SKM-1 treated with dmso at 0.1 percent for 144 hours (cell line): ENCODE results near the gene CPD.
"Not testable (repeated sequence)": the region's sequence is repeated elsewhere in the genome, so short reads cannot be mapped to it uniquely, and the experiment has no call there.

Source experiments
- DNase-seq: peaks from one replicate; lab custom pipeline; 2025; ENCODE audit not compliant: unreplicated experiment; lab: John Stamatoyannopoulos, UW

Gene CPD

DNA sequence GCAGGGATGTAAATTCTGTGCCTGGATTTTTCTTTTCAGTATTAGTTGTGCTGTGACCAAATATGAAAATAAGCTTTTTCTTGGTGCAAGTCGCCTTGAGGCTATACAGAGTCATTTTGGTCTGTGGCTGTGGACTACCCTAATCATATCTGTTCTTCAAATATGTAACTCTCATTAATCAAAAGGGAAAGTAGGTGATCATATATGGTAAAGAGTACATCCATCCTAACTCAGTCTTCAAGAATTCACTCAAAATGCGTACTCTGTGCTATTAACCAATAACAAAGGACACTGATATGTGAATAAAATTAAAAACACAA lies 2.6 kb downstream of the CPD start:
- DNase-seq = no peak

DNA sequence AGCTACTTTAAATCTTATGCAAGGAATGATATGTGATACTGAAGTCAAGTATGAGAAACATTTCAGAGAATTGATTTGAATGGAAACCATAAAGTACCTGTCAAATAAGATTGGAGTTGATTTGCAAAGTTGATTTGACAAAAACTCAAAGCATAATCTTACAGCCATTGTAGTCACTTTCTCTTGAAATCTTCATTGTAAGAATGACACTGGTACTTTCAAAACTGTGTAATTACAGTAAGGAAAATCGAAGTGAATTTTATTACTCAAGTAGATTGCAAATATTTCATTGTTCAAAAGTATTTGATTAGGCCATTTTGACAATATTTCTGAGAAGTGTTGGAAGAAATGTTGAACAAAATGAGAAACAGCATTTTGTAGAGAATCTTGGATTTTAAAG lies 3.6 kb downstream of the CPD start:
- DNase-seq = no peak

DNA sequence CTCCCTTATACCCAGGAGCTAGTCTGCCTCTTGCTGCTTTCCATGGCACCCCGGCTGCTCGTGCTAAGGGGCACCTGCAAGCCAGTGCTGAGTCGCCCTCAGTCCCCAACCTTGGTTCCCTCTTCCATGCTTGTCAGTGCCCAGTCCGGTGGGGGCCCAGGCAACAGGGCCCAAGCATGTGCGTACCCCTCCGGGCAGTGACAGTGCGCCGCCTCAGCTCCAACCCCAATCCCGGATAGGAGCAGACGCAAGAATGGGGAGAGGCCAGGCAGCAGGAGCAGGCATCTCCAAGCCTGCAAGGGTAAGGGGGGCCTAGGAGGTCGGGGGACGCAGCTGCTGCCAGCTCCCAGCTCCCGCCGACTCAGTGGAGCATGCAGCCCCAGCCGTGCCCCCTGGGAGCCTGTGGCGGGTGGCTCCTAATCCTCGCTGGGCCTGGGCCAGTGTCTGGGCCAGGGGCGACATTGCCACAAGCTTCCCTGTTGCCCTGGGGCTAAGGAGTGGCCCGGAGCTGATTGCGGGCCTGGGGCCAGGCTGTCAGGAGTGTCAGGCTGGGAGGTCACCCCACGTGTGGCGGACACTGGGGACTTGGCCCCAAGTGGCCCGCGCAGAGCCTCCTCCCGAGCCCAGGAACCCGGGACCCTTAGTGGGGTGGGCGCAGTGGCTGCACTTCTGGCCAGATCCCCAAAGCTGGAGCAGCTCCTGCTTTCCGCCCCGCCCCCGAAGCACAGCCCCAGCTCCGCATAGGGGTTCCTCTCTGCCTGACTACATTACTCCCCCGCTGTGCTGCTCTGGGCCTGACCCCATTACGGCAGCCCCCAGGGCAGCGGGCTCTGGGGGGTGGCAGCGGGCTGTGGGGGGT lies 9.8 kb downstream of the CPD start:
- no peak for DNase-seq

DNA sequence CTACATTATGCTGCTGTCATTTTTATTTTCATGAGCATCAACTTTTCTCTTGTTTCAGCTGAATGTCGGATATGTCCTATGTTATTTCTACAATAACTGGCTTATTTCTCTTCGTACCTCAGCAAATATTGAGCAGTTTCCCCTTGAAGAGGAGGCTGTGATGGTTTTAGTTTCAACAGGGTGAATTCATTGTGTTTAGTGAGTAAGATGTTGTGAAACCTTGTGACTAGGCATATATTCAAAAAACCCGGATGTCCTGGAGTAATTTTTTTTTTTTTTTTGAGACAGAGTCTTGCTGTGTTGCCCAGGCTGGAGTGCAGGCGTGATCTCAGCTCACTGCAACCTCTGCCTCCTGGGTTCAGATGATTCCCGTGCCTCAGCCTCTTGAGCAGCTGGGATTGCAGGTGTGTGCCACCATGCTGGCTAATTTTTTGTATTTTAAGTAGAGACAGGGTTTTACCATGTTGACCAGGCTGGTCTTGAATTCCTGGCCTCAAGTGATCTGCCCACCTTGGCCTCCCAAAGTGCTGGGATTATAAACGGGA lies 11.1 kb downstream of the CPD start:
- no peak for DNase-seq

DNA sequence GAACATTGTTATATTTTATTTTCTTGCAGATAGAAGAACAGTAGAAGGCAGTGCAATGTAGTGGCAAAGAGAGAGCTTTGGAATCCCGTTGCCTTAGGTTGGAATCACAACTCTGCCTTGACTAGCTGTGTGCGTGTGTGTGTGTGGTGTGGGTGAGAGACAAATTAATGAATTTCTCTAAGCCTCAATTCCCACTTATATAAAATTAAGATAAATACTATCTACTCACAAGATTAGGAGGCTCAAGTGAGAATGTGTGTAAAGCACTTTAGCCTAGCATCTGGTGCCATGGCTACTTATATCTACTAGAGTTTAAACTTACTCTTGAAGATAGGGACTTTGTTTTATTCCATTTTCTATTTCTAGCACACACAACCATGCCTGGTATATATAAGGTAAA lies 12.8 kb downstream of the CPD start:
- no peak for DNase-seq

DNA sequence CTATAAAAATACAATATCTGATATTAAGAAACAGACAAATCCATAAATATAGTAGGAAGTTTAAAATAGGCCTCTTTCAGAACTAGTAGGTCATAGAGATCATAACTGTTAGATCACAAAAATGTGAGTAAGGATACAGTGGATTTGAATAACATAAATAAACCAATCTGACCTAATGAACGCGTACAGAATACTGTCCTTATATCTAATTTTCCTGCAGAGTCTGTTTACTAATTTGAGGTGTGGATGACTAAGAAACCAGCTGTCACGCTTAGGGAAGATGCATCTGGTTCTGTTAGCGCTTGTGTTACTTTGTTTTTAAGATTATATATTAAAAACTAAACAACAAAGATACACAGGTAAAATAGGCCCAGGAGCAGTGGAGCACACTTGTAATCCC lies 14.8 kb downstream of the CPD start:
- DNase-seq = no peak

DNA sequence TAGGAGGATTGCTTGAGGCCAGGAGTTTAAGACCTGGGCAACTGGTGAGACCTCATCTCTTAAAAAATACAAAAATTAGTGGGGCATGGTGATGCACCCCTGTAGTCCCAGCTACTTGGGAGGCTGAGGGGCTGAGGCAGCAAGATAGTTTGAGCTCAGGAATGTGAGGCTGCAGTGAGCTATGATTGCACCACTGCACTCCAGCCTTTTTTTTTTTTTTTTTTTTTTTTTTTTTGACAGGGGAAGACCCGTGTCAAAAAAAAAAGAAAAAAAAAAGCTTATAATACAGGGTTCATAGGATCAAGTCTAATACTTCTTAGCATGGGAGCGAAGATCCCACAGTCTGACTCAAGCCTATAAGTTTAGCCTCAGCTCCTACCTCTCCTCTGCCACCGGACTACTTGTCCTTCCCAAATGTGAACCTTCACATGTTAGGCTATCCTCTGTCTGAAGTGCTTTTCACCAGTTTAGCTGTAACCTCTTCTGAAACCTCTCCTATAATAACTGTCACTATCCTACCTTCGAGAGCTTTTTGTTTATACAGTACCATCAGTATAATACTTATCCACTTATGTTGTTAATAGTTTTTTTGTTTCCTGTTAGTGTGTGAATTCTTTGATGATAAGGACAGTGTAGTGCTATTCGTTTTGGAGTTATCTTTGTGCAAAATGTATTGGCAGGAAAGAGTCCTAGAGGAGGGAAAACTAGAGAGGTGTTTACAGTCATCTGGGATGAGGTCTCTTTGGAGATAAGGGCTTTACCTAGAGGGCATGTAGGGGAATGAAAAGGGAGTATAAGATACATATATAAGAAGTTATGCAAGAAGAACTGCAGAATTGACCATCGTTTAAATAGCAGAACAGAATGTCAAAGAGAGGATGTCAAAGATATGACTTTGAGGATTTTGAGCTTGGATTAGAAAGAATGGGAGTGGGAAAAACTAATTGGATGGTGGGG lies 15.5 kb downstream of the CPD start:
- no peak for DNase-seq

DNA sequence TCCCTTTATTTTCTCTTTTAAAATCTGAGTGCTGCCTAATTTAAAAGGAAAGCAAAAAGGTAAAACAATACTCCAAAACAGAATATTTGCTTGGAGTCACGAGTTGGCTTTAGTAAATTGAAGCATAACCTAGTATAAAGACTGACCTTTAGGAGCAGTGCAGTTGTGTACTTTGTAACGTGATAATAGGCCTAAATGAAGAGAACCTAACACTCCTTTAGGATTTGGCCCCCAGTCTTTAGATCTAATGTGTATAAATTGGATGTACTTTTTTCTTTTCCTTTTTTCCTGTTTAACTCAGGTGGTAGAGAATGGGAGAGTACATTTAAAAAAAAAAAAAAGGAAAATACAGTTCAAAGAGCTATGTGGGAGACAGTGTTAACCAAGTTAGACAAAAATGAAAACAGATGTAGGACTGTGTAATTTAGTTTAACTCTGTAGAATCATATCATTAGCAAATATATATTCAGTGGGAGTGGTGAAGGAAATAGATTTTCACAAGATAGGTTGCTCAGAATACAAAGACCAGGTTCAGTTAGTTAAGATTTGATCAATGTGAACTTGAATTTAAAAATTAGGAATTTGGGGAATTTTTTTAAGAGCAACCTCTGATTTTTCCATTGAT lies 16.8 kb downstream of the CPD start:
- no peak for DNase-seq

DNA sequence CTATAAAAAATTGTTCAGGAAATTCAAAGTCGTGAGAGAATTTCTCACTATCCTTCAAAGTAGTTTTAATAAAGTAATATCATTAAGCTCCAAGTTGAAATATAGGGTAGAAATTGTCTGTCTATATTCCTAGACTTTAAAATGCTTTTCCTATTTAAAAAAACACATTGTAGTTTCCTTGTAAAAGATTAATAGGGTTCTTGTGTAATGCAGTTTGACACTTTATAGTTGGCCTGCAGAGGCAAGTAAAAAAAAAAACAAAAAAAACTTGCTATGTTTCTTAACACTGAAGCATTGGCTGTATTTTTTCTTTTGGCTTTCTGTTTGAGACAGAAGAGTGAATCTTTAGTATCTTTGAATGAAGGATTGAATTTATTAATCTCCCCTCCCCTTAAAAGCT lies 17.4 kb downstream of the CPD start:
- DNase-seq = no peak

DNA sequence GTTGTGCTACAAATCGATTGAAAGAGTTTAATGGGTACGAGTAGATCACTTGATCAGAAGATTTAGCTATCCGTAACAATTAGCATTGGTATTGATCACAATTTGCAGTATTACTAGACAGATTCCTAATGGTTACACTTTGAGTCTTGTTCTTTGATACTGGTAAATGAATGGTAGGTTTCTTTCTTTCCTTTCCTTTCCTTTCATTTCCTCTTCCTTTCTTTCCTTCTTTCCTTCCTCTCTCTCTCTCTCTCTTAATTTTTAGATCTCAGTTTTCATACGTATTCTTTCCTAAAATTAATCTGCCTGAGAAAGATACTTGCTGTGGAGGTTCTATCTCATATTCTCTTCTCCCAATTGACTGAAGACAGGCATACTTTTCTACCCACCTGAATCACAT lies 17.9 kb downstream of the CPD start:
- no peak for DNase-seq

DNA sequence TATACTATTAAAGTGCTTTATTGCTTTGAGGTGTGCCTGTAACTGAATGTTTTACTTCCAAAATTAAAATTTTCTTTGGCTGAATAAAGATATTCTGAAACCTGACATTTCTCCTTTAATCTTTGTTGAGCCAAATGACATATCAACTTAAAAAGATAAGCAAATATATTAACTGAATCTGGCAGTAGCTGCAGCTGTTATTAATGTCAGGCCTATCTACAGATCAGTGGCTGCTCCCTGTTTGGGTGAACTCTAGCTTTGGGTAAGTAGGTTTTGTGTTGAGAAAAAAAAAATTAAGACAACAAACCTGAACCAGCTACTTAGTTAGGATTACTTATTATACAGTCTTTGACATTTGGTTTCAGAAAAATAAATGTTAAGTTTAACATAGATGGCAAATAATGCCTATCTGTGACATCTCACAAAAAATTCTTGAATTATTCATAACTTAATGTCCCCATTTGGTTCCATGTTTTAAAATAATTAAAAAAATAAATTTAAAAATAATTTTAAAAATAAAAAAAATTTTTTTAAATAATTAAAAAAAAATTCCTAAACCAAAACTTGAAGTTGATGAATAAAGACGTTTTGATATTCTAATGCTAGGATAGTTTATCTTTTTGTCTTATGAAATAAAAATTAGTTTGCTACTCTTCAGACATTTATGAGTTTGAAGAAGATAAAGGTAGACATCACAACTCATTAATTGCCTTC lies 19.8 kb downstream of the CPD start:
- DNase-seq = no peak

DNA sequence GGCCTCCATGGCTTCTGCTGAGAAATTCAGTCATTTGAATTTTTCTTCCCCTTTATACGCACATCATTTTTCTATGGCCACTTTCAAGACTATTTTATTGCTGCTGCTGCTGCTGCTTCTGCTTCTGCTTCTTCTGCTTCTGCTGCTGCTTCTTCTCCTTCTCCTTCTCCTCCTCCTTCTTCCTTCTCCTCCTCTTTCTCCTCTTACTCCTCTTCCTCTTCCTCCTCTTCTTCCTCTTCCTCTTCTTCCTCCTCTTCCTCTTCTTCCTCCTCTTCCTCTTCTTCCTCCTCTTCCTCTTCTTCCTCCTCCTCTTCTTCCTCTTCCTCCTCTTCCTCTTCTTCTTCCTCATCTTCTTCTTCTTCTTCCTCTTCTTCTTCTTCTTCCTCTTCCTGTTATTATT lies 22.4 kb downstream of the CPD start:
- peak; percentile 70 for DNase-seq

DNA sequence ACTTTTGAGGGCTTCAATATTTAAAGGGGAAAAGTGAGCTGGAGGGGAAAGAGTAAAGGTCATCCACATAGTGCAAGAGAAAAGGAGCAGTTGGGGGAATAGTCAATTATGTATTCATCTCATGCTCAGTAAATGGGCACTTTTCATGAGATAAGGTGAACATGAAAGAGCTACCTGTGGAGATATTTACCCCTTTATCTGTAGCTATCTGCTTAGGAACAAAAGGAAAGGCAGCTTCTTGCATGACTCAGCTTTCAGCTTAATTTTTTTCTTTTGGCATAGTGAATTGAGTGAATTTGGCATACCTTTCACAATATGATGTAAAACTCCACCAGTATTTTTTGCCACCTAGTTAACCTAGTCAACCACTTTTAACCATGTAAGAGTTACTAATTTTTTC lies 26.4 kb downstream of the CPD start:
- no peak for DNase-seq

DNA sequence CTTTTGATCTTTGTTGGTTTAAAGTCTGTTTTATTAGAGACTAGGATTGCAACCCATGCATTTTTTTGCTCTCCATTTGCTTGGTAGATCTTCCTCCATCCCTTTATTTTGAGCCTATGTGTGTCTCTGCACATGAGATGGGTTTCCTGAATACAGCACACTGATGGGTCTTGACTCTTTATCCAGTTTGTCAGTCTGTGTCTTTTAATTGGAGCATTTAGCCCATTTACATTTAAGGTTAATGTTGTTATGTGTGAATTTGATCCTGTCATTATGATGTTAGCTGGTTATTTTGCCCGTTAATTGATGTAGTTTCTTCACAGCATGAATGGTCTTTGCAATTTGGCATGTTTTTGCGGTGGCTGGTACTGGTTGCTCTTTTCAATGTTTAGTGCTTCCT lies 31.9 kb downstream of the CPD start:
- DNase-seq = not testable (repeated sequence)

DNA sequence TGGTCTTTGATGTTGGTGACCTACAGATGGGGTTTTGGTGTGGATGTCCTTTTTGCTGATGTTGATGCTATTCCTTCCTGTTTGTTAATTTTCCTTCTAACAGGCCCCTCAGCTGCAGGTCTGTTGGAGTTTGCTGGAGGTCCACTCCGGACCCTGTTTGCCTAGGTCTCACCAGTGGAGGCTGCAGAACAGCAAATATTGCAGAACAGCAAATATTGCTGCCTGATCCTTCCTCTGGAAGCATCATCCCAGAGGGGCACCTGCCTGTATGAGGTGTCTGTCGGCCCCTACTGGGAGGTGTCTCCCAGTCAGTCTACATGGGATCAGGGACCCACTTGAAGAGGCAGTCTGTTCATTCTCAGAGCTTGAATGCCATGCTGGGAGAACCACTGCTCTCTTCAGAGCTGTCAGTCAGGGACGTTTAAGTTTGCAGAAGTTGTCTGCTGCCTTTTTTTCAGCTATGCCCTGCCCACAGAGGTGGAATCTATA lies 33.3 kb downstream of the CPD start:
- not testable (repeated sequence) for DNase-seq

DNA sequence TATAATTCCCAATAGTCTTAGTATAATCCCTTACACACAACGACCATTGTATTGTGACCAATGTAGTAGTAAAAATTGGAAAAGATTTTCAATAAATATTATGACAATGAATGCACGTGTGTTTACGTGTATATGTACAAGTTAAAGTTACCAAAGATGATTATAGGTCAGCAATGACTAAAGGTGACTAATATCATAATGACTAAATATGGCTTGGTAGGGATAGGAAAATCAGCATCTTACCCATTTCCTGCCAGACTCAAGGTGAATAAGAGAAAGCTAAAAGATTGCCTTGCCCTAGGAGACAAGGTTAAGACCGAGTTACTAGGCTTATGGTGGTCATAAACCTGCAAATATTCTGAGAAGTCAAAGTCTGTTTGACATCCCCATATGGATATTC lies 34.4 kb downstream of the CPD start:
- no peak for DNase-seq

DNA sequence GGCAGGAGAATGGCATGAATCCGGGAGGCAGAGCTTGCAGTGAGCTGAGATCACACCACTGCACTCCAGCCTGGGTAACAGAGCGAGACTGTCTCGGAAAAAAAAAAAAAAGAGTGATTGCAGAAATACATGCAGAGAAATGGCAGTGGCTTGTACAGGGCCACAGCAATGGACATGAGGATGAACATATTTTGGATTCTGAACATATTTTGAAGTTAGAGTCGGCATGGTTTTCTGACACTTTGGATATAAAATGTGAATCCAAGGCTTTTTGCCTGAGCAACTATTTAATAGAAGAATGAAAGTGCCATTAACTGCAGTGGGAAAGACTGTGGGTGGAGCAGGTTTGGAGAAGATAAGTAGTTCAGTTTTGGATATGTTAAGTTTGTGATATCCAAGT lies 35.8 kb downstream of the CPD start:
- no peak for DNase-seq

DNA sequence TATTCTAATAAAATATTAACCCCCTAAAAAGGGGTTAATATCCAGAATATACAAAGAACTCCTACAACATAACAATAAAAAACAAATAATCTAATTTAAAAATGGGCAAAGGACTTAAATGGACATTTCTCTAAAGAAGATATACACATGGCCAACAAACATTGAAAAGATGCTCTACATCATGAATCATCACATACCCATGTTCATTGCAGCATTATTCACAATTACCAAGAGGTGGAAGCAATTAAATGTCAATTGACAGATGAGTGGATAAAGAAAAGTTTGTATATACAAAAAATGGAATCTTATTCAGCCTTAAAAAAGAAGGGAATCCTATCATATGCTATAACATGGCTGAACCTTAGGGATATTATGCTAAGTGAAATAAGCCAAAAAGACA lies 36.8 kb downstream of the CPD start:
- DNase-seq = no peak

DNA sequence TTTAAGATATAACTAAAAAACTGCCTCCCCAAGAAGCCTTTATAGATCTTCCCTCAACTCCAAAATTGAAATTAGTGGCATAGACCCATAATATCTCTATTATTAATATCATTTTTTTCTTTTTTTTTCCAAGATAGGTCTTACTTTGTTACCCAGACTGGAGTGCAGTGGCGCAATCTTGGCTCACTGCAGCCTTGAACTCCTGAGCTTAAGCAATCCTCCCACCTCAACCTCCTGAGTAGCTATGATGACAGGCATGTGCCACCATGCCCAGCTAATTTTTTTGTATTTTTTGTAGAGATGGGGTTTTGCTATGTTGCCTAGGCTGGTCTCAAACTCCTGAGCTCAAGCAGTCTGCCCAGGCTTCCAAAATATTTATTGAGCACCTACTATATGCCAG lies 39.3 kb downstream of the CPD start:
- DNase-seq = not testable (repeated sequence)

DNA sequence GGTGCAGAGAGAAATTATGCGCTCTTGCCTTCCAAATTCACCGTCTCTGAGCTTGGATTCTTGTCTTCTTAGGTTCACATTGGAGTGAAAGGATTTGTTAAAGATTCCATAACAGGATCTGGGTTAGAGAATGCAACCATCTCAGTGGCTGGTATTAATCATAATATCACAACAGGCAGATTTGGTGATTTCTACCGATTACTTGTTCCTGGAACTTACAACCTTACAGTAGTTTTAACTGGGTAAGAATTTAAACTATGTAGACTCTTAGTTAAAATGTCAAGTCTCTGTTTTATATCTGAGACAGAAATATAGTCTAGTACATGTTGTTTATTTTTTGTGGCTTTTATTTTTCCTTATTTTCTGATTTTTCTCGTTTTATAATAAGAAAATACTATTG lies 42.9 kb downstream of the CPD start:
- DNase-seq = no peak

DNA sequence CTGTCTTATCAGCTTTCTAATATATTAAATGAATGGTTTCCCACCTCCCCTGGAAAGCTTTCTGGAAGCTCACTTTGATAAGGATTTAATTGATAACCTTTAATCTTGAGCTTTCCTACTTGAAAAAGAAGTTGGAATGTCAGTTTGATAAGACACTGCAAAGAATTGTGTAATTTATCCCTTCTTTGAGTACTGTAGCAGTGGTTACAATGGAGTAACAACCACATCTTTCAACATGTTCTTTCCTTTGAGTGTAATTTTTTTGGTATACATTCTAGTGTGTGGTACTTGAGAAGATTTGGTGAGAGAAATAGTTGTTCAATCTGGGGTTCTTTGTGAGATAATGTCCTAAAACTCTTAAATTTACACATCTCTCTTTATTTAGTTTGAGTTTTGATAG lies 43.4 kb downstream of the CPD start:
- no peak for DNase-seq
